ENCODE results near the gene CEACAM16. TPM values are rescaled to one million over a fixed set of nuclear protein-coding genes. Genes with fewer than 3 reads are reported as not detected.

CEACAM16 gene
- total and polyA plus RNA-seq, 10 of the 15 experiments (the other 5 are each of a cell fraction or from before 2014, with no cell fraction given), result not detected

DNA sequence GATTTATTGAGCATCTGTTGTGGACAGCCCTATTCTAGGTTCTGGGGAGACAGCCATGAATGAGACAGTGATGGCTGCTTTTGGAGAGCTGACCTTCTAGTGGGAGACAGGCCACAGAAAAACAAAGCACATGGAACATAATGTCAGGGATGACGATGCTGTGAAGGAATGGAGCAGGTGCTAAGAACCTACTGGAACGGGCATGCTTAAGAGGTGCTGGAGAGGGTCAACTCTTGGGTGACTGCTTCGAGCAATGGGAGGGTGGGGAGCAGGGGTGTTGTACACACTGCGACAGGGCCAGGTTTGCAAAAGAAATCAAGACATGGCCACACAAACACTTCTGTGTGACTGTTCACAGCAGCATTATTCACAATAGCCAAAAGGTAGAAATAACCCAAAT, 12.1 kb upstream of the CEACAM16 start:
- H4K20me1 ChIP-seq (ENCODE audit: control insufficient read depth, insufficient read depth), result no peaks in the 10 kb centered on the region
- no peak overlapping the region for H3K4me3 ChIP-seq
- SMC1A ChIA-PET (ENCODE audit: uncharacterized antibody, unreplicated experiment), result no interaction called here
- RAD21 ChIA-PET (ENCODE audit: unreplicated experiment), result interaction anchor here (1.0 kb wide), 1 partner anchor 85 kb away, joined by 3 read pairs; no protein-coding TSS in a partner anchor
- BruUV-seq (replicated peaks), result no TSS peak
- no peak overlapping the region for H3K4me2 ChIP-seq (ENCODE audit: control insufficient read depth, insufficient read depth)
- 76% methylated on average over 4 of the region's 4 CpGs for WGBS (ENCODE audit: insufficient coverage, insufficient replicate concordance, low lambda C conversion rate, missing lambda C conversion rate)
- intact Hi-C loops (cut with micrococcal nuclease; ENCODE audit: unreplicated experiment) (no loop called here), in situ Hi-C loops (cut with MboI) (no loop called here)
- H3K27me3 ChIP-seq (replicated peaks in 1 of 2; ENCODE audit: control insufficient read depth in 2 of 2, insufficient read depth in 2 of 2, low read length in 1 of 2), result no peaks in the 10 kb centered on the region
- H3K36me3 ChIP-seq (ENCODE audit: control insufficient read depth in 2 of 2, insufficient read depth in 2 of 2, low read length in 1 of 2), result no peaks in the 10 kb centered on the region
- no peaks in the 10 kb centered on the region for H3K9me3 ChIP-seq (replicated peaks; ENCODE audit: control insufficient read depth, insufficient read depth, low read length)
- no peak overlapping the region for H3K9ac ChIP-seq (ENCODE audit: control insufficient read depth, insufficient read depth, low read length)
- ATAC-seq, result no peak
- CTCF ChIA-PET, result interaction anchor here (2.6 to 10.7 kb wide), 2 partner anchors 30 to 84 kb away, joined by 8 to 155 read pairs; no protein-coding TSS in a partner anchor
- H3K79me2 ChIP-seq (ENCODE audit: control insufficient read depth, insufficient read depth, low read length), result no peaks in the 10 kb centered on the region
- H3K4me1 ChIP-seq (ENCODE audit: control insufficient read depth, insufficient read depth, low read length), result peaks cover 50% of the 10 kb centered on the region
- FAIRE-seq, result no peak
- H3K27ac ChIP-seq (ENCODE audit: control insufficient read depth, insufficient read depth), result no peak overlapping the region
- H2AFZ ChIP-seq (ENCODE audit: control insufficient read depth, low read depth, low read length), result no peak overlapping the region
- POLR2A ChIA-PET, result interaction anchor here (1.1 kb wide), 1 partner anchor 36 kb away, joined by 4 read pairs; no protein-coding TSS in a partner anchor
- no peak for DNase-seq (ENCODE audit: low read depth, low spot score)
- TF ChIP-seq NFXL1 (IDR thresholded peaks at IDR 0.05; ENCODE audit: borderline replicate concordance) (no peak), SMC3 (IDR thresholded peaks at IDR 0.05; ENCODE audit: borderline replicate concordance, low read length) (no peak), BHLHE40 (IDR thresholded peaks at IDR 0.05; ENCODE audit: borderline replicate concordance in 1 of 2, low read depth in 2 of 2, low read length in 1 of 2) (no peak), CTCF (IDR thresholded peaks at IDR 0.05 in 2 of 3, conservative IDR thresholded peaks at IDR 0.05 in 1 of 3; ENCODE audit: control insufficient read depth in 2 of 3, extremely low read depth in 1 of 3, insufficient read depth in 1 of 3, low read depth in 3 of 3, low read length in 3 of 3) (no peak), CBX5 (IDR thresholded peaks at IDR 0.05; ENCODE audit: low read depth) (no peak), RBBP5 (conservative IDR thresholded peaks at IDR 0.05) (no peak), EZH2 (IDR thresholded peaks at IDR 0.05; ENCODE audit: borderline replicate concordance, control insufficient read depth, low read depth, low read length) (no peak), HDAC6 (IDR thresholded peaks at IDR 0.05; ENCODE audit: unreplicated experiment) (no peak), SP1 (IDR thresholded peaks at IDR 0.05; ENCODE audit: low read depth, low read length) (no peak), BACH1 (IDR thresholded peaks at IDR 0.05; ENCODE audit: borderline replicate concordance) (no peak), SRF (IDR thresholded peaks at IDR 0.05; ENCODE audit: low read depth in 2 of 2, low read length in 2 of 2) (no peak), RUNX3 (IDR thresholded peaks at IDR 0.05; ENCODE audit: low read length) (no peak), YBX1 (IDR thresholded peaks at IDR 0.05) (no peak), TARDBP (IDR thresholded peaks at IDR 0.05; ENCODE audit: borderline replicate concordance) (no peak), USF2 (IDR thresholded peaks at IDR 0.05; ENCODE audit: borderline replicate concordance, low read depth, low read length) (no peak), RAD51 (IDR thresholded peaks at IDR 0.05) (no peak), ZNF274 (IDR thresholded peaks at IDR 0.05; ENCODE audit: insufficient read depth, insufficient read length) (no peak)
- TF ChIP-seq, protein P1, sequence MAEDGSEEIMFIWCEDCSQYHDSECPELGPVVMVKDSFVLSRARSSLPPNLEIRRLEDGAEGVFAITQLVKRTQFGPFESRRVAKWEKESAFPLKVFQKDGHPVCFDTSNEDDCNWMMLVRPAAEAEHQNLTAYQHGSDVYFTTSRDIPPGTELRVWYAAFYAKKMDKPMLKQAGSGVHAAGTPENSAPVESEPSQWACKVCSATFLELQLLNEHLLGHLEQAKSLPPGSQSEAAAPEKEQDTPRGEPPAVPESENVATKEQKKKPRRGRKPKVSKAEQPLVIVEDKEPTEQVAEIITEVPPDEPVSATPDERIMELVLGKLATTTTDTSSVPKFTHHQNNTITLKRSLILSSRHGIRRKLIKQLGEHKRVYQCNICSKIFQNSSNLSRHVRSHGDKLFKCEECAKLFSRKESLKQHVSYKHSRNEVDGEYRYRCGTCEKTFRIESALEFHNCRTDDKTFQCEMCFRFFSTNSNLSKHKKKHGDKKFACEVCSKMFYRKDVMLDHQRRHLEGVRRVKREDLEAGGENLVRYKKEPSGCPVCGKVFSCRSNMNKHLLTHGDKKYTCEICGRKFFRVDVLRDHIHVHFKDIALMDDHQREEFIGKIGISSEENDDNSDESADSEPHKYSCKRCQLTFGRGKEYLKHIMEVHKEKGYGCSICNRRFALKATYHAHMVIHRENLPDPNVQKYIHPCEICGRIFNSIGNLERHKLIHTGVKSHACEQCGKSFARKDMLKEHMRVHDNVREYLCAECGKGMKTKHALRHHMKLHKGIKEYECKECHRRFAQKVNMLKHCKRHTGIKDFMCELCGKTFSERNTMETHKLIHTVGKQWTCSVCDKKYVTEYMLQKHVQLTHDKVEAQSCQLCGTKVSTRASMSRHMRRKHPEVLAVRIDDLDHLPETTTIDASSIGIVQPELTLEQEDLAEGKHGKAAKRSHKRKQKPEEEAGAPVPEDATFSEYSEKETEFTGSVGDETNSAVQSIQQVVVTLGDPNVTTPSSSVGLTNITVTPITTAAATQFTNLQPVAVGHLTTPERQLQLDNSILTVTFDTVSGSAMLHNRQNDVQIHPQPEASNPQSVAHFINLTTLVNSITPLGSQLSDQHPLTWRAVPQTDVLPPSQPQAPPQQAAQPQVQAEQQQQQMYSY (CRISPR knock-in tag; IDR thresholded peaks at IDR 0.05), result no peak

Data from GM12878 (cell line).